ENCODE results near the gene MTFR1L.

The MTFR1L gene

GRCh38 chr1:25819491-25820246, at the start of gene MTFR1L:
Gene MTFR1L (plus strand): TSS chr1:25819954. CDS start chr1:25823105, 3,151 bp downstream.
- DNase-seq, result peak; percentile 79

GRCh38 chr1:25770541-25771220, 49.1 kb upstream of the MTFR1L start:
- no peak for DNase-seq

- peak; percentile 73 for DNase-seq
Observed at GRCh38 chr1:25771221-25772114, 48.3 kb upstream of the MTFR1L start.

- DNase-seq, result no peak
Observed at GRCh38 chr1:25772164-25772563, 47.6 kb upstream of the MTFR1L start.

- DNase-seq, result no peak
Observed at GRCh38 chr1:25772692-25773245, 47.0 kb upstream of the MTFR1L start.

GRCh38 chr1:25773441-25774125, 46.2 kb upstream of the MTFR1L start:
- no peak for DNase-seq

GRCh38 chr1:25774206-25774803, 45.4 kb upstream of the MTFR1L start:
- DNase-seq, result no peak

- DNase-seq, result no peak
Observed at GRCh38 chr1:25774921-25775771, 44.6 kb upstream of the MTFR1L start.

- DNase-seq, result no peak
Observed at GRCh38 chr1:25779388-25779787, 40.4 kb upstream of the MTFR1L start.

GRCh38 chr1:25779894-25780293, 39.9 kb upstream of the MTFR1L start:
- DNase-seq, result no peak

- DNase-seq, result no peak
Observed at GRCh38 chr1:25780318-25781129, 39.2 kb upstream of the MTFR1L start.

GRCh38 chr1:25781130-25781433, 38.7 kb upstream of the MTFR1L start:
- no peak for DNase-seq

GRCh38 chr1:25782608-25783201, 37.0 kb upstream of the MTFR1L start:
- no peak for DNase-seq

- no peak for DNase-seq
Observed at GRCh38 chr1:25784575-25785051, 35.1 kb upstream of the MTFR1L start.

- no peak for DNase-seq
Observed at GRCh38 chr1:25785333-25786067, 34.3 kb upstream of the MTFR1L start.

GRCh38 chr1:25786887-25787759, 32.6 kb upstream of the MTFR1L start:
- no peak for DNase-seq

GRCh38 chr1:25787760-25788166, 32.0 kb upstream of the MTFR1L start:
- no peak for DNase-seq

- no peak for DNase-seq
Observed at GRCh38 chr1:25790472-25790871, 29.3 kb upstream of the MTFR1L start.
